HepG2 (cell line): ENCODE data around the gene SRC. TPM values are rescaled to one million over a fixed set of nuclear protein-coding genes. Genes with fewer than 3 reads are reported as not detected.

Experiments
- ATAC-seq: fragments of 200-7000 bp; cut with Tn5 transposase; 3 replicates; pipeline ENCODE4 v1.9.1; 2020; ENCODE audit warnings: mild to moderate bottlenecking, moderate library complexity
- BruUV-seq: library from RNA; stranded (reverse); fragments of 400-500 nt; replicated peaks from 2 replicates; lab custom pipeline; 2021; lab: Mats Ljungman, UMichigan
- CTCF ChIA-PET: fragments of 300-600 bp; formaldehyde crosslinking; extraction: SDS; loops from one replicate; lab custom pipeline; 2021; ENCODE audit warnings: low total read pairs, inconsistent platforms, low intra/inter-chr PET ratio; lab: Yijun Ruan, JAX
- POLR2A ChIA-PET: fragments of 350-600 bp; sonication (Branson Sonifier 250); formaldehyde crosslinking; loops from one replicate; lab custom pipeline; 2020; ENCODE audit warnings: antibody characterized with exemption, inconsistent platforms; lab: Yijun Ruan, JAX
- DNase-seq: peaks from one replicate; pipeline ENCODE4 v3.0.0-alpha.2; 2015; ENCODE audit warnings: low spot score
- FAIRE-seq: peaks from 3 replicates; lab custom pipeline; 2011; peaks lifted over from hg19 to GRCh38; lab: Jason Lieb, UNC
- H2AFZ ChIP-seq: one replicate; pipeline ENCODE4 v1.6.1; 2011; ENCODE audit warnings: low read length, inconsistent platforms
- H3K27ac ChIP-seq: fragments of 300-600 bp; 3 replicates; pipeline ENCODE4 v1.8.0; 2011; ENCODE audit warnings: mixed run types, mild to moderate bottlenecking, mixed read lengths, low read length, inconsistent platforms; ENCODE audit not compliant: insufficient read depth; ENCODE audit errors: extremely low read length
- H3K27me3 ChIP-seq, 2 experiments: fragments of 200-600 bp in 1 of 2; 2 replicates in 1 of 2; 3 replicates in 1 of 2; pipeline versions ENCODE4 v1.6.0 to v1.8.0; 2011; ENCODE audit warnings: low read length in 2 of 2, mild to moderate bottlenecking in 2 of 2, moderate library complexity in 2 of 2, inconsistent platforms in 1 of 2; ENCODE audit not compliant: insufficient read depth in 2 of 2, control insufficient read depth in 1 of 2
- H3K36me3 ChIP-seq, 2 experiments: fragments of 200-600 bp in 1 of 2; replicated peaks in 1 of 2; 2 replicates in 1 of 2; 3 replicates in 1 of 2; pipeline versions ENCODE4 v1.5.1 to v1.8.0; 2011; ENCODE audit warnings: low read length in 2 of 2, inconsistent platforms in 1 of 2; ENCODE audit not compliant: insufficient read depth in 2 of 2, control insufficient read depth in 1 of 2
- H3K4me1 ChIP-seq: 2 replicates; pipeline ENCODE4 v1.5.1; 2012; ENCODE audit warnings: low read length, inconsistent platforms; ENCODE audit not compliant: insufficient read depth
- H3K4me2 ChIP-seq: 2 replicates; pipeline ENCODE4 v1.6.0; 2011; ENCODE audit warnings: low read depth, low read length, inconsistent platforms
- H3K4me3 ChIP-seq, 3 experiments: fragments of 200-600 bp in 1 of 3; sonication (generic), shearing (Covaris generic) in 1 of 3; replicated peaks in 1 of 3; 2 replicates each; pipeline ENCODE4 v1.5.1; 2011 to 2016; ENCODE audit warnings: low read length in 3 of 3, inconsistent platforms in 2 of 3, low read depth in 2 of 3, mild to moderate bottlenecking in 2 of 3, control low read depth in 1 of 3, mixed read lengths in 1 of 3; ENCODE audit not compliant: insufficient read depth in 1 of 3
- H3K79me2 ChIP-seq: one replicate; pipeline ENCODE4 v1.6.1; 2011; ENCODE audit warnings: low read length, inconsistent platforms; ENCODE audit not compliant: insufficient read depth
- H3K9ac ChIP-seq: 2 replicates; pipeline ENCODE4 v1.6.0; 2011; ENCODE audit warnings: mild to moderate bottlenecking, low read depth, low read length, inconsistent platforms; ENCODE audit not compliant: insufficient read depth
- H3K9me3 ChIP-seq: 2 replicates; pipeline ENCODE4 v1.5.1; 2012; ENCODE audit warnings: mild to moderate bottlenecking, low read length
- H4K20me1 ChIP-seq: 2 replicates; pipeline ENCODE4 v1.6.0; 2011; ENCODE audit warnings: inconsistent platforms, mild to moderate bottlenecking, low read length, moderate library complexity; ENCODE audit not compliant: insufficient read depth
- BRD4 ChIP-seq: sonication (generic); formaldehyde crosslinking; IDR thresholded peaks from 2 replicates; pipeline ENCODE4 v1.4.0; 2020; ENCODE audit warnings: missing genetic modification reagents
- HDAC2 ChIP-seq: sonication (generic); formaldehyde crosslinking; IDR thresholded peaks from 2 replicates; pipeline ENCODE4 v1.4.0; 2020; ENCODE audit warnings: missing genetic modification reagents
- MTF1 ChIP-seq: sonication (generic); formaldehyde crosslinking; IDR thresholded peaks from 2 replicates; pipeline ENCODE4 v1.5.0; 2020; ENCODE audit warnings: missing genetic modification reagents
- SOX13 ChIP-seq, 3 experiments: fragments of 450-650 bp in 1 of 3; sonication (generic) in 1 of 3; formaldehyde crosslinking in 1 of 3; IDR thresholded peaks in 2 of 3; conservative IDR thresholded peaks in 1 of 3; 2 replicates each; pipeline versions ENCODE4 v1.5.0 to v1.6.1; 2016 to 2020; ENCODE audit warnings: antibody characterized with exemption in 1 of 3, mild to moderate bottlenecking in 1 of 3, missing compliant biosample characterization in 1 of 3, missing genetic modification reagents in 1 of 3, moderate library complexity in 1 of 3
- TP53 ChIP-seq: sonication (generic); formaldehyde crosslinking; conservative IDR thresholded peaks from 2 replicates; pipeline ENCODE4 v1.4.0; 2020; ENCODE audit warnings: missing genetic modification reagents
- ZBTB42 ChIP-seq: sonication (generic); formaldehyde crosslinking; IDR thresholded peaks from 2 replicates; pipeline ENCODE4 v1.5.0; 2020; ENCODE audit warnings: mild to moderate bottlenecking, missing genetic modification reagents
- ZBTB7B ChIP-seq: sonication (generic); formaldehyde crosslinking; IDR thresholded peaks from 2 replicates; pipeline ENCODE4 v1.4.0; 2020; ENCODE audit warnings: missing genetic modification reagents
- ZKSCAN1 ChIP-seq: fragments of 150-350 bp; IDR thresholded peaks from 2 replicates; pipeline ENCODE4 v1.6.1; 2014; ENCODE audit warnings: low read length
- ZNF225 ChIP-seq: sonication (generic); formaldehyde crosslinking; IDR thresholded peaks from 2 replicates; pipeline ENCODE4 v1.4.0; 2020; ENCODE audit warnings: mild to moderate bottlenecking, missing genetic modification reagents
- ZNF773 ChIP-seq: sonication (generic); formaldehyde crosslinking; IDR thresholded peaks from 2 replicates; pipeline ENCODE4 v1.4.0; 2020; ENCODE audit warnings: missing genetic modification reagents, borderline replicate concordance
- ZNF775 ChIP-seq: sonication (generic); formaldehyde crosslinking; IDR thresholded peaks from 2 replicates; pipeline ENCODE4 v1.4.0; 2020; ENCODE audit warnings: missing genetic modification reagents, mild to moderate bottlenecking, moderate library complexity, borderline replicate concordance
- WGBS: methylation state at CpG from one replicate; pipeline ENCODE4 v1.1.6; 2017; ENCODE audit warnings: low lambda C conversion rate; 5-methylcytosine and 5-hydroxymethylcytosine counted together
- in situ Hi-C: cut with HindIII; loops from 2 replicates; pipeline ENCODE4 v1.10.0; 2017; ENCODE audit warnings: low pct_unique_long_range_greater_than_20kb; ENCODE audit not compliant: extremely low pct_ligation_motif_present
- intact Hi-C: fragments of 100-400 bp; cut with micrococcal nuclease; formaldehyde crosslinking; loops from one replicate; pipeline ENCODE4 v1.10.0; 2022; ENCODE audit not compliant: unreplicated experiment
- polyA plus RNA-seq, 8 experiments: library from polyadenylated mRNA; depleted of rRNA in 3 of 8; stranded (reverse) in 7 of 8; unstranded in 1 of 8; fragments of >200 nt; fragmentation: Illumina TruSeq in 4 of 8; extraction: Trizol in 4 of 8; gene quantifications; 2 replicates each; pipeline versions ENCODE4 v1.2.1 to v1.2.3, GENCODE V29; 2011 to 2016; ENCODE audit warnings: low read depth in 4 of 8, missing spikeins in 1 of 8, mixed read lengths in 1 of 8; ENCODE audit not compliant: insufficient read depth in 1 of 8
- total RNA-seq, 5 experiments: library from RNA; depleted of rRNA; stranded (reverse); fragments of >200 nt; fragmentation: Illumina TruSeq; extraction: Trizol; gene quantifications; 2 replicates each; pipeline ENCODE4 v1.2.3, GENCODE V29; 2016; ENCODE audit warnings: low read depth in 1 of 5
- TF ChIP-seq, protein P1 (sequence below): sonication (generic); formaldehyde crosslinking; IDR thresholded peaks from 2 replicates; pipeline ENCODE4 v1.9.0; 2022; ENCODE audit warnings: missing genetic modification reagents, mild to moderate bottlenecking, borderline replicate concordance
- TF ChIP-seq, protein P2 (sequence below): sonication (generic); formaldehyde crosslinking; IDR thresholded peaks from 2 replicates; pipeline ENCODE4 v1.8.0; 2022; ENCODE audit warnings: missing genetic modification reagents, mild to moderate bottlenecking, inconsistent platforms, borderline replicate concordance
- TF ChIP-seq, protein P3 (sequence below): fragments of 450-650 bp; IDR thresholded peaks from 2 replicates; pipeline ENCODE4 v1.6.1; 2016
- TF ChIP-seq, protein P4 (sequence below): sonication (generic); formaldehyde crosslinking; IDR thresholded peaks from 2 replicates; pipeline ENCODE4 v1.5.1; 2020; ENCODE audit warnings: mild to moderate bottlenecking, missing genetic modification reagents, moderate library complexity

The SRC gene
- total and polyA plus RNA-seq, 2 of the 13 experiments (the other 11 are each of a cell fraction or from before 2014, with no cell fraction given) = 54.7 to 192 TPM

DNA sequence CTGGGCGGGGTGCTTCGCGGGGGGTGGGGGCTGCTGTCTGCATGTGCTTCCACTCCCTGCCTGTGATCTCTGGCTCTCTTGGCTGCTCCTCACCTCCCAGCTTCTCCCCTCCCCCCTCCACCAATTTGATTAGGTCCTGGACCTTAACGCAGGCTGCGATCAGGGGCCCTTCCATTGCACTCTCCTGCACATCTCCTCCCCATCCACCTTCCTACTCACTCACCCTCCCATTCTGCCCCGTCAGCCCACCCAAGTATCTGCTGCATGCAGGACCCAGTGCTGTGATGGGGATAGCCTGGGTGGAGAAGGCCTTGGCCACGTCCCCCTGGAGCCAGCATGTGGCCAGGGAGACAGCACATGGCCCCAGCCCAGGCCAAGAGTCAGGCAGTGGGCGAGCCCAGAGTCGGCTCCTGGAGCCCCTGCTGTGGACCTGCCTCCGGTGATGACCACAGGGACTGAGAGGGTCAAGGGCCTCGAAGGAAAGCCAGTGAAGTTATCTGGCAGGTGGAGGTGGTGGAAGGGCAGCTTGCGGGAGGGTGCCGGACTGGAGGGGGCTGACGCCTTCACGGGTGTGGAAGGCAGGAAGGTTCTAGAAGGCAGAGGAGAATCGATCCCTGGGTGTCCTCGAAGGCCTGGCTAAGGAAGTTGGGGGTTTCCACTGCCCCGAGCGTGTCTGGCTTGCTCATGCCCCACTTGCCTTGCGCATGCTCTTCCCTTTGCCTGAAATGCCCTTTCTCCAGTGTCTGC, 40.7 kb downstream of the SRC start:
- Histone ChIP-seq H3K4me1 (peaks cover 28% of the 10 kb centered on the region), H4K20me1 (peaks cover 15% of the 10 kb centered on the region; the same call in 1 of the 2 replicates), H3K4me2 (no peak overlapping the region), H3K79me2 (no peaks in the 10 kb centered on the region), H2AFZ (no peak overlapping the region), H3K27ac (no peak overlapping the region), H3K4me3 (no peak overlapping the region), H3K9me3 (no peaks in the 10 kb centered on the region), H3K36me3 (peaks cover 43 to 56% of the 10 kb centered on the region in 2 experiments), H3K9ac (no peak overlapping the region), H3K27me3 (no peaks in the 10 kb centered on the region)
- POLR2A ChIA-PET = no interaction called here
- intact Hi-C loops (no loop called here), in situ Hi-C loops (loop anchor here (5.0 kb wide), 1 partner anchor 114 kb away; no protein-coding TSS in a partner anchor)
- no TSS peak for BruUV-seq
- WGBS = 93% methylated on average over 20 of the region's 20 CpGs
- CTCF ChIA-PET = no interaction called here
- no peak for FAIRE-seq
- no peak for ATAC-seq
- no peak for DNase-seq
- TF ChIP-seq, protein P1, sequence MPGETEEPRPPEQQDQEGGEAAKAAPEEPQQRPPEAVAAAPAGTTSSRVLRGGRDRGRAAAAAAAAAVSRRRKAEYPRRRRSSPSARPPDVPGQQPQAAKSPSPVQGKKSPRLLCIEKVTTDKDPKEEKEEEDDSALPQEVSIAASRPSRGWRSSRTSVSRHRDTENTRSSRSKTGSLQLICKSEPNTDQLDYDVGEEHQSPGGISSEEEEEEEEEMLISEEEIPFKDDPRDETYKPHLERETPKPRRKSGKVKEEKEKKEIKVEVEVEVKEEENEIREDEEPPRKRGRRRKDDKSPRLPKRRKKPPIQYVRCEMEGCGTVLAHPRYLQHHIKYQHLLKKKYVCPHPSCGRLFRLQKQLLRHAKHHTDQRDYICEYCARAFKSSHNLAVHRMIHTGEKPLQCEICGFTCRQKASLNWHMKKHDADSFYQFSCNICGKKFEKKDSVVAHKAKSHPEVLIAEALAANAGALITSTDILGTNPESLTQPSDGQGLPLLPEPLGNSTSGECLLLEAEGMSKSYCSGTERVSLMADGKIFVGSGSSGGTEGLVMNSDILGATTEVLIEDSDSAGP (CRISPR knock-in tag) = peak; percentile 20; the same call in 1 of the 2 replicates
- TF ChIP-seq ZKSCAN1 (no peak), MTF1 (CRISPR knock-in tag) (no peak), ZNF225 (CRISPR knock-in tag) (peak; percentile 42; the same call in 1 of the 2 replicates), ZBTB42 (CRISPR knock-in tag) (no peak), SOX13 (IDR thresholded peaks at IDR 0.05) (no peak), SOX13 (CRISPR knock-in tag; conservative IDR thresholded peaks at IDR 0.05 in 1 of 2, IDR thresholded peaks at IDR 0.05 in 1 of 2) (no peak), ZNF773 (CRISPR knock-in tag) (no peak), ZNF775 (CRISPR knock-in tag) (no peak), TP53 (CRISPR knock-in tag) (no peak), BRD4 (CRISPR knock-in tag) (no peak), HDAC2 (no peak), ZBTB7B (CRISPR knock-in tag) (no peak)
- TF ChIP-seq, protein P2, sequence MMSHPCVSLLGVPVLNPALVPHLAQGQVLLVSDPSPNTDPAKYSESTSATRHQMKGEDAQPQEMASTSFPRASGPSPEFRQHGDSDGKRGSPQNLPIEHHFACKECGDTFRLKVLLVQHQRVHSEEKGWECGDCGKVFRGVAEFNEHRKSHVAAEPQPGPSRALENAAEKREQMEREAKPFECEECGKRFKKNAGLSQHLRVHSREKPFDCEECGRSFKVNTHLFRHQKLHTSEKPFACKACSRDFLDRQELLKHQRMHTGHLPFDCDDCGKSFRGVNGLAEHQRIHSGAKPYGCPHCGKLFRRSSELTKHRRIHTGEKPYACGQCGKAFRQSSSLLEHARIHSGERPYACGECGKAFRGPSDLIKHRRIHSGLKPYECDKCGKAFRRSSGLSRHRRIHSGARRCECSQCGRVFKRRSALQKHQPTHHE (CRISPR knock-in tag) = no peak
- TF ChIP-seq, protein P3, sequence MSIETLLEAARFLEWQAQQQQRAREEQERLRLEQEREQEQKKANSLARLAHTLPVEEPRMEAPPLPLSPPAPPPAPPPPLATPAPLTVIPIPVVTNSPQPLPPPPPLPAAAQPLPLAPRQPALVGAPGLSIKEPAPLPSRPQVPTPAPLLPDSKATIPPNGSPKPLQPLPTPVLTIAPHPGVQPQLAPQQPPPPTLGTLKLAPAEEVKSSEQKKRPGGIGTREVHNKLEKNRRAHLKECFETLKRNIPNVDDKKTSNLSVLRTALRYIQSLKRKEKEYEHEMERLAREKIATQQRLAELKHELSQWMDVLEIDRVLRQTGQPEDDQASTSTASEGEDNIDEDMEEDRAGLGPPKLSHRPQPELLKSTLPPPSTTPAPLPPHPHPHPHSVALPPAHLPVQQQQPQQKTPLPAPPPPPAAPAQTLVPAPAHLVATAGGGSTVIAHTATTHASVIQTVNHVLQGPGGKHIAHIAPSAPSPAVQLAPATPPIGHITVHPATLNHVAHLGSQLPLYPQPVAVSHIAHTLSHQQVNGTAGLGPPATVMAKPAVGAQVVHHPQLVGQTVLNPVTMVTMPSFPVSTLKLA = peak; percentile 81
- TF ChIP-seq, protein P4, sequence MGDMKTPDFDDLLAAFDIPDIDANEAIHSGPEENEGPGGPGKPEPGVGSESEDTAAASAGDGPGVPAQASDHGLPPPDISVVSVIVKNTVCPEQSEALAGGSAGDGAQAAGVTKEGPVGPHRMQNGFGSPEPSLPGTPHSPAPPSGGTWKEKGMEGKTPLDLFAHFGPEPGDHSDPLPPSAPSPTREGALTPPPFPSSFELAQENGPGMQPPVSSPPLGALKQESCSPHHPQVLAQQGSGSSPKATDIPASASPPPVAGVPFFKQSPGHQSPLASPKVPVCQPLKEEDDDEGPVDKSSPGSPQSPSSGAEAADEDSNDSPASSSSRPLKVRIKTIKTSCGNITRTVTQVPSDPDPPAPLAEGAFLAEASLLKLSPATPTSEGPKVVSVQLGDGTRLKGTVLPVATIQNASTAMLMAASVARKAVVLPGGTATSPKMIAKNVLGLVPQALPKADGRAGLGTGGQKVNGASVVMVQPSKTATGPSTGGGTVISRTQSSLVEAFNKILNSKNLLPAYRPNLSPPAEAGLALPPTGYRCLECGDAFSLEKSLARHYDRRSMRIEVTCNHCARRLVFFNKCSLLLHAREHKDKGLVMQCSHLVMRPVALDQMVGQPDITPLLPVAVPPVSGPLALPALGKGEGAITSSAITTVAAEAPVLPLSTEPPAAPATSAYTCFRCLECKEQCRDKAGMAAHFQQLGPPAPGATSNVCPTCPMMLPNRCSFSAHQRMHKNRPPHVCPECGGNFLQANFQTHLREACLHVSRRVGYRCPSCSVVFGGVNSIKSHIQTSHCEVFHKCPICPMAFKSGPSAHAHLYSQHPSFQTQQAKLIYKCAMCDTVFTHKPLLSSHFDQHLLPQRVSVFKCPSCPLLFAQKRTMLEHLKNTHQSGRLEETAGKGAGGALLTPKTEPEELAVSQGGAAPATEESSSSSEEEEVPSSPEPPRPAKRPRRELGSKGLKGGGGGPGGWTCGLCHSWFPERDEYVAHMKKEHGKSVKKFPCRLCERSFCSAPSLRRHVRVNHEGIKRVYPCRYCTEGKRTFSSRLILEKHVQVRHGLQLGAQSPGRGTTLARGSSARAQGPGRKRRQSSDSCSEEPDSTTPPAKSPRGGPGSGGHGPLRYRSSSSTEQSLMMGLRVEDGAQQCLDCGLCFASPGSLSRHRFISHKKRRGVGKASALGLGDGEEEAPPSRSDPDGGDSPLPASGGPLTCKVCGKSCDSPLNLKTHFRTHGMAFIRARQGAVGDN (CRISPR knock-in tag) = peak; percentile 35; the same call in 1 of the 2 replicates
